HCT116 (cell line): ENCODE data around the gene MEF2D. TPM values are rescaled to one million over a fixed set of nuclear protein-coding genes. Genes with fewer than 3 reads are reported as not detected.

Source experiments
- ATAC-seq: fragments of 200-7000 bp; cut with Tn5 transposase; 2 replicates; pipeline ENCODE4 v1.9.1; 2020; ENCODE audit warnings: mild to moderate bottlenecking, moderate library complexity
- BruUV-seq: library from RNA; stranded (reverse); fragments of 400-500 nt; replicated peaks from 2 replicates; lab custom pipeline; 2021; lab: Mats Ljungman, UMichigan
- CTCF ChIA-PET: fragments of 300-600 bp; sonication (Branson Sonifier 250); formaldehyde crosslinking; loops from one replicate; lab custom pipeline; 2021; ENCODE audit warnings: antibody characterized with exemption; lab: Charles Lee
- POLR2A ChIA-PET: fragments of 300-600, 350-600 bp; sonication (Branson Sonifier 250); formaldehyde crosslinking; loops from one replicate; lab custom pipeline; 2021; ENCODE audit warnings: antibody characterized with exemption; lab: Charles Lee
- RAD21 ChIA-PET, 2 experiments: fragments of 300-600 bp; sonication (Branson Sonifier 250); formaldehyde crosslinking; loops; one replicate each; lab custom pipeline; 2023; ENCODE audit warnings: low total read pairs in 2 of 2; ENCODE audit not compliant: uncharacterized antibody in 2 of 2, unreplicated experiment in 2 of 2, low non-redundant PET in 1 of 2; lab: Charles Lee
- DNase-seq: peaks from one replicate; pipeline ENCODE4 v3.0.0-alpha.2; 2010; ENCODE audit warnings: low read depth, low spot score
- H2AFZ ChIP-seq: fragments of 200-600 bp; shearing (Covaris generic), sonication (generic); 2 replicates; pipeline ENCODE4 v1.6.1; 2017; ENCODE audit warnings: low read depth, mixed run types, mixed read lengths, antibody characterized with exemption, low read length; ENCODE audit not compliant: poor library complexity, severe bottlenecking
- H3K27ac ChIP-seq: 2 replicates; pipeline ENCODE4 v1.5.1; 2012; ENCODE audit warnings: low read depth, low read length
- H3K27me3 ChIP-seq: fragments of 200-600 bp; sonication (generic); 2 replicates; pipeline ENCODE4 v1.6.1; 2016; ENCODE audit warnings: mixed run types, low read length, mixed read lengths; ENCODE audit not compliant: insufficient read depth
- H3K36me3 ChIP-seq, 2 experiments: fragments of 200-500 bp in 1 of 2; fragments of 200-600 bp in 1 of 2; sonication (Bioruptor generic) in 1 of 2; sonication (generic) in 1 of 2; 2 replicates each; pipeline versions ENCODE4 v1.5.1 to v1.6.1; 2014 to 2016; ENCODE audit warnings: low read length in 2 of 2, inconsistent platforms in 1 of 2, mixed read lengths in 1 of 2, mixed run types in 1 of 2; ENCODE audit not compliant: insufficient read depth in 2 of 2, control insufficient read depth in 1 of 2
- H3K4me1 ChIP-seq, 2 experiments: fragments of 200-600 bp in 1 of 2; sonication (generic) in 1 of 2; 2 replicates each; pipeline versions ENCODE4 v1.5.1 to v1.6.1; 2012 to 2017; ENCODE audit warnings: low read length in 2 of 2, inconsistent platforms in 1 of 2, mild to moderate bottlenecking in 1 of 2, mixed read lengths in 1 of 2, mixed run types in 1 of 2, moderate library complexity in 1 of 2; ENCODE audit not compliant: insufficient read depth in 2 of 2, control insufficient read depth in 1 of 2
- H3K4me2 ChIP-seq: fragments of 200-600 bp; sonication (generic); 2 replicates; pipeline ENCODE4 v1.6.1; 2017; ENCODE audit warnings: mixed run types, low read length, mixed read lengths
- H3K4me3 ChIP-seq, 2 experiments: fragments of 200-600 bp in 1 of 2; sonication (generic) in 1 of 2; replicated peaks in 1 of 2; 2 replicates each; pipeline ENCODE4 v1.5.1; 2011 to 2016; ENCODE audit warnings: low read length in 2 of 2, control low read depth in 1 of 2, low read depth in 1 of 2, mild to moderate bottlenecking in 1 of 2, mixed read lengths in 1 of 2, mixed run types in 1 of 2
- H3K79me2 ChIP-seq: fragments of 200-600 bp; sonication (generic); 2 replicates; pipeline ENCODE4 v1.6.1; 2017; ENCODE audit warnings: mild to moderate bottlenecking, mixed run types, low read length, moderate library complexity, mixed read lengths; ENCODE audit not compliant: insufficient read depth
- H3K9ac ChIP-seq: fragments of 200-600 bp; sonication (generic); 2 replicates; pipeline ENCODE4 v1.6.1; 2016; ENCODE audit warnings: low read length, mixed read lengths
- H3K9me2 ChIP-seq: fragments of 200-600 bp; sonication (generic), shearing (Covaris generic); 2 replicates; pipeline ENCODE4 v1.6.1; 2017; ENCODE audit warnings: mixed run types, mild to moderate bottlenecking, moderate library complexity; ENCODE audit not compliant: insufficient read depth
- H3K9me3 ChIP-seq, 2 experiments: fragments of 200-500 bp in 1 of 2; fragments of 200-600 bp in 1 of 2; sonication (Bioruptor generic) in 1 of 2; sonication (generic) in 1 of 2; 2 replicates each; pipeline ENCODE4 v1.6.1; 2014 to 2017; ENCODE audit warnings: low read length in 2 of 2, mixed read lengths in 2 of 2, inconsistent platforms in 1 of 2, low read depth in 1 of 2, mild to moderate bottlenecking in 1 of 2, mixed run types in 1 of 2, moderate library complexity in 1 of 2; ENCODE audit not compliant: control insufficient read depth in 1 of 2, insufficient read depth in 1 of 2
- H4K20me1 ChIP-seq: fragments of 200-600 bp; sonication (generic), shearing (Covaris generic); 2 replicates; pipeline ENCODE4 v1.6.1; 2017; ENCODE audit warnings: mixed run types, mild to moderate bottlenecking, moderate library complexity; ENCODE audit not compliant: insufficient read depth
- CBX3 ChIP-seq: IDR thresholded peaks from 2 replicates; pipeline ENCODE4 v1.6.1; 2012; ENCODE audit warnings: low read depth
- CEBPB ChIP-seq: IDR thresholded peaks from 2 replicates; pipeline ENCODE4 v1.6.1; 2012; ENCODE audit warnings: low read depth
- EGR1 ChIP-seq: IDR thresholded peaks from 2 replicates; pipeline ENCODE4 v1.6.1; 2012; ENCODE audit warnings: low read depth
- ELF1 ChIP-seq: IDR thresholded peaks from 2 replicates; pipeline ENCODE4 v1.6.1; 2012; ENCODE audit warnings: low read depth, borderline replicate concordance
- EZH2 ChIP-seq: fragments of 200-600 bp; sonication (generic); IDR thresholded peaks from 2 replicates; pipeline ENCODE4 v1.6.1; 2017; ENCODE audit warnings: antibody characterized with exemption, mixed run types
- EZH2phosphoT487 ChIP-seq: fragments of 200-600 bp; IDR thresholded peaks from 2 replicates; pipeline ENCODE4 v1.6.1; 2018; ENCODE audit warnings: antibody characterized with exemption, borderline replicate concordance
- POLR2A ChIP-seq: IDR thresholded peaks from 2 replicates; pipeline ENCODE4 v1.7.0; 2011; ENCODE audit warnings: borderline replicate concordance; ENCODE audit not compliant: insufficient read depth, insufficient read length; ENCODE audit errors: extremely low read depth
- POLR2AphosphoS5 ChIP-seq: IDR thresholded peaks from 2 replicates; pipeline ENCODE4 v1.6.1; 2011; ENCODE audit warnings: mild to moderate bottlenecking, low read depth, low read length, moderate library complexity
- RAD21 ChIP-seq: IDR thresholded peaks from 2 replicates; pipeline ENCODE4 v1.6.1; 2012; ENCODE audit warnings: low read depth, mild to moderate bottlenecking
- REST ChIP-seq: IDR thresholded peaks from 2 replicates; pipeline ENCODE4 v1.6.1; 2012; ENCODE audit warnings: low read depth
- SIN3A ChIP-seq: IDR thresholded peaks from 2 replicates; pipeline ENCODE4 v1.6.1; 2012; ENCODE audit warnings: low read depth
- SP1 ChIP-seq: IDR thresholded peaks from 2 replicates; pipeline ENCODE4 v1.6.1; 2012; ENCODE audit warnings: low read depth
- SRF ChIP-seq: IDR thresholded peaks from 2 replicates; pipeline ENCODE4 v1.6.1; 2012; ENCODE audit warnings: low read depth
- YY1 ChIP-seq: IDR thresholded peaks from 2 replicates; pipeline ENCODE4 v1.6.1; 2011; ENCODE audit warnings: low read length, low read depth, moderate library complexity, mild to moderate bottlenecking; ENCODE audit not compliant: insufficient replicate concordance; ENCODE audit errors: extremely low read depth
- ZFX ChIP-seq: fragments of 450-650 bp; IDR thresholded peaks from 2 replicates; pipeline ENCODE4 v1.6.1; 2017
- intact Hi-C: fragments of 100-400 bp; cut with micrococcal nuclease; formaldehyde crosslinking; loops from 2 replicates; pipeline ENCODE4 v1.10.0; 2022
- total RNA-seq: library from RNA; stranded (reverse); gene quantifications from one replicate; pipeline ENCODE4 v1.2.1, GENCODE V29; 2021; ENCODE audit not compliant: unreplicated experiment
- TF ChIP-seq, protein P1 (sequence below): IDR thresholded peaks from 2 replicates; pipeline ENCODE4 v1.6.1; 2012

MEF2D gene
- total RNA-seq, 1 experiment from 2014 or later = 44.2 TPM

DNA sequence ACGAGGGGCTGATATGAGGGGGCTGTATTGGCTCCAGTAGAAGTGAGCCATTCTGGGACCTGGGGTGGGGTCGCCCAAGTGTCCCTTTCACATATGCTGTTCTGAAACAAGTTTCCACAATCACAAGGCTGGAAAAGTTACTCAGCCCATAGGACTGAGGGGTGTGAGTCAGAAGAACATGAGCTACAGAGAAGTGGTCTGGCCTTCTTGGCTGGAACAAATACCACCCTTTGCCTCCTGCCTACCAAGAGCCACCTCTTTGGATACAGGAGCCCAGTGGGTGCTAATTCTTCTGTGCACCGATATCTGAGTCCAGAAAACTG is 42.4 kb downstream of the MEF2D start:
- H3K27ac ChIP-seq = peak overlapping the region; percentile 98; the same call in 1 of the 2 replicates
- POLR2A ChIA-PET = interaction anchor here (1.3 kb wide), 2 partner anchors 43 to 138 kb away, joined by 4 to 10 read pairs; partner anchors contain the start of gene MEF2D
- intact Hi-C loops = no loop called here

More for the DNA sequence above, 42.4 kb downstream of the MEF2D start:
- TF ChIP-seq CEBPB = no peak
- no peak for TF ChIP-seq SIN3A
- no peak for TF ChIP-seq SRF
- TF ChIP-seq YY1 = no peak
- no peak for TF ChIP-seq ELF1
- TF ChIP-seq POLR2AphosphoS5 = no peak
- TF ChIP-seq EZH2 = no peak
- no peak for TF ChIP-seq ZFX
- no peak for TF ChIP-seq EGR1
- TF ChIP-seq REST = no peak
- TF ChIP-seq SP1 = no peak
- TF ChIP-seq POLR2A = no peak
- TF ChIP-seq, protein P1, sequence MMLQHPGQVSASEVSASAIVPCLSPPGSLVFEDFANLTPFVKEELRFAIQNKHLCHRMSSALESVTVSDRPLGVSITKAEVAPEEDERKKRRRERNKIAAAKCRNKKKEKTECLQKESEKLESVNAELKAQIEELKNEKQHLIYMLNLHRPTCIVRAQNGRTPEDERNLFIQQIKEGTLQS = no peak
- no peak for TF ChIP-seq RAD21
- no peak for TF ChIP-seq CBX3
- no peak for TF ChIP-seq EZH2phosphoT487
- H4K20me1 ChIP-seq = no peaks in the 10 kb centered on the region
- CTCF ChIA-PET = interaction anchor here (1.0 to 2.2 kb wide), 6 partner anchors 8 to 177 kb away, joined by 3 to 23 read pairs (median 7); partner anchors contain the start of gene MEF2D
- no peaks in the 10 kb centered on the region for H3K9me3 ChIP-seq
- H3K36me3 ChIP-seq = no peaks in the 10 kb centered on the region
- no TSS peak for BruUV-seq
- RAD21 ChIA-PET = interaction anchor here (1.1 to 1.3 kb wide), 3 partner anchors 40 to 44 kb away, joined by 3 to 5 read pairs (median 4); partner anchors contain the start of gene MEF2D (in 1 of the 2)
- ATAC-seq = no peak
- no peak overlapping the region for H3K4me3 ChIP-seq
- H3K4me1 ChIP-seq = peaks cover 13 to 33% of the 10 kb centered on the region in 2 experiments; a peak in 3 of 4 replicates
- peak overlapping the region; percentile 94 for H3K4me2 ChIP-seq
- H2AFZ ChIP-seq = no peak overlapping the region
- no peaks in the 10 kb centered on the region for H3K27me3 ChIP-seq
- H3K79me2 ChIP-seq = no peaks in the 10 kb centered on the region
- H3K9ac ChIP-seq = no peak overlapping the region
- DNase-seq = no peak
- no peaks in the 10 kb centered on the region for H3K9me2 ChIP-seq
